Measurements from ENCODE around the gene ASB10. TPM values are rescaled to one million over a fixed set of nuclear protein-coding genes. Genes with fewer than 3 reads are reported as not detected.

Gene ASB10
- total and polyA plus RNA-seq, 2 experiments from 2014 or later: not detected

- Mint-ChIP-seq H3K4me3 (no peak overlapping the region), H3K27ac (no peak overlapping the region), H3K36me3 (ENCODE audit: low read depth) (peaks cover 24% of the 10 kb centered on the region), H3K27me3 (ENCODE audit: insufficient read depth, low read depth, poor library complexity) (peaks cover 36% of the 10 kb centered on the region), H3K9me3 (no peaks in the 10 kb centered on the region), H3K4me1 (peaks cover 22% of the 10 kb centered on the region)
- TF ChIP-seq EZH2 (IDR thresholded peaks at IDR 0.05; ENCODE audit: low read depth, unreplicated experiment): no peak
- TF ChIP-seq ETS1 (IDR thresholded peaks at IDR 0.05): no peak
- TF ChIP-seq CTCF (conservative IDR thresholded peaks at IDR 0.05; ENCODE audit: low read depth in 2 of 2): no peak
- TF ChIP-seq STAT1 (IDR thresholded peaks at IDR 0.05; ENCODE audit: unreplicated experiment): no peak
- TF ChIP-seq ZNF331 (CRISPR knock-in tag; IDR thresholded peaks at IDR 0.05; ENCODE audit: low read depth): no peak
- no peak for TF ChIP-seq ZNF114 (CRISPR knock-in tag; IDR thresholded peaks at IDR 0.05)
- no peak for TF ChIP-seq ZNF462 (CRISPR knock-in tag; IDR thresholded peaks at IDR 0.05)
- TF ChIP-seq POLR2AphosphoS5 (IDR thresholded peaks at IDR 0.05; ENCODE audit: low read depth): no peak
- no peak for TF ChIP-seq CREB1 (CRISPR knock-in tag; IDR thresholded peaks at IDR 0.05; ENCODE audit: low read depth)
- no peak for TF ChIP-seq REST (IDR thresholded peaks at IDR 0.05; ENCODE audit: unreplicated experiment)
- TF ChIP-seq NANOG (IDR thresholded peaks at IDR 0.05; ENCODE audit: borderline replicate concordance): no peak
- TF ChIP-seq EZH2phosphoT487 (IDR thresholded peaks at IDR 0.05; ENCODE audit: unreplicated experiment): no peak
- TF ChIP-seq JUNB (IDR thresholded peaks at IDR 0.05; ENCODE audit: unreplicated experiment): no peak
- DNase-seq (ENCODE audit: low spot score) (no peak), ATAC-seq (no peak)
- peaks cover 19% of the 10 kb centered on the region for H3K27me3 ChIP-seq (ENCODE audit: insufficient read depth)
- H3K36me3 ChIP-seq (ENCODE audit: insufficient read depth): no peaks in the 10 kb centered on the region
- no peaks in the 10 kb centered on the region for H3K9me2 ChIP-seq (ENCODE audit: insufficient read depth)
- no peak overlapping the region for H2AFZ ChIP-seq
- peaks cover 20% of the 10 kb centered on the region for H4K20me1 ChIP-seq (replicated peaks; ENCODE audit: insufficient read depth)
- H3K27ac ChIP-seq (ENCODE audit: low read depth): no peak overlapping the region
- no peaks in the 10 kb centered on the region for H3K79me2 ChIP-seq (replicated peaks; ENCODE audit: insufficient read depth)
- no peak overlapping the region for H3K4me3 ChIP-seq
- H3K4me1 ChIP-seq (ENCODE audit: insufficient read depth): peaks cover 12% of the 10 kb centered on the region
- H3F3A ChIP-seq (replicated peaks; ENCODE audit: low read depth): peaks cover 14% of the 10 kb centered on the region
- no peak overlapping the region for H3K4me2 ChIP-seq
Observed at GRCh38 chr7:151129117-151129959, 57.7 kb downstream of the ASB10 start.
